ENCODE measurements around the gene CIT. TPM values are rescaled to one million over a fixed set of nuclear protein-coding genes. Genes with fewer than 3 reads are reported as not detected.

CIT gene
- total and polyA plus RNA-seq, 2 experiments from 2014 or later, result 1.4 to 30.3 TPM

DNA sequence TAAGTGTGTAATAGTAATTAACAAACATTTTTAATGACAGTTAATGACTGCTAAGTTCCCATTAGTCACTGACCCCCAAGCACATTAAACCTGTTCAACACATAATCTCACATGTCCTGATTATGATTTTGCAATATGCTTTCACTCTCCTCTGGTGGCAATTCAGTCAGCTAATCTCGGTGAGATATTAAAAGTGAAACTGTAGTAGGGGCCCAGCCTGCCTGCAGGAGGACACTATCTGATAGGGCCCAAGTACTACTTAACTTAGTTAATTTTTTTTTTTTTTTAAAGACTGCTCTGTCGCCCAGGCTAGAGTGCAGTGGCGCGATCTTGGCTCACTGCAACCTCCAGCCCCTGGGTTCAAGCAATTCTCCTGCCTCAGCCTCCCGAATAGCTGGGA, 48.8 kb downstream of the CIT start:
- no peaks in the 10 kb centered on the region for H3K9me3 ChIP-seq (ENCODE audit: low read depth)
- H3K27ac ChIP-seq, result no peak overlapping the region
- H3K4me3 ChIP-seq, result no peak overlapping the region
- TF ChIP-seq CTCF (IDR thresholded peaks at IDR 0.05; ENCODE audit: low read depth, low read length), result no peak
- H3K36me3 ChIP-seq, result no peaks in the 10 kb centered on the region
- H3K27me3 ChIP-seq, result no peaks in the 10 kb centered on the region
- no peak for DNase-seq (ENCODE audit: low read depth in 1 of 2, low spot score in 1 of 2)
- H3K4me1 ChIP-seq (ENCODE audit: low read depth), result no peaks in the 10 kb centered on the region

DNA sequence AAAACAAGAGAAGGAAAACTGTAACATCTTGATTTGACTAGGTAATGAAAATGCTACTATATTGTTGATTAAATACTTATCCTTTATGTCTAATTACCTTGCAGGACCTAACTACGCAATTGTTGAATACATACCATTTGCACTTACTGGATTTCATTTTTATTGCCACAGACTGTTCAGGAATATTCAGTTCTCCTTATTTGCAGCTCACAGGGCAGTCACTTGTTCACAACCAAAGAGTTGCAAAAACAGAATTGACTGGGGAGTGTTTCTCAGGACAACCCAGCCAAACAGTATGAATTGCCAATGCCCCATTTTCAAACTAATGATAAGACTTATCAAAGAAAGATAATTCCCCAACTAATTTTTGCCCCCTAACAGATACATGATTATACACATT, 49.4 kb downstream of the CIT start:
- no peaks in the 10 kb centered on the region for H3K27me3 ChIP-seq

GRCh38 chr12:119826661-119827445, 50.3 kb downstream of the CIT start:
- DNase-seq (ENCODE audit: low read depth in 1 of 2, low spot score in 1 of 2), result no peak
- no peak overlapping the region for H3K4me3 ChIP-seq
- no peaks in the 10 kb centered on the region for H3K9me3 ChIP-seq (ENCODE audit: low read depth)
- no peaks in the 10 kb centered on the region for H3K36me3 ChIP-seq
- TF ChIP-seq CTCF (IDR thresholded peaks at IDR 0.05; ENCODE audit: low read depth, low read length), result no peak
- no peaks in the 10 kb centered on the region for H3K4me1 ChIP-seq (ENCODE audit: low read depth)
- no peaks in the 10 kb centered on the region for H3K27me3 ChIP-seq
- H3K27ac ChIP-seq, result no peak overlapping the region

More for the DNA sequence above, 49.4 kb downstream of the CIT start:
- TF ChIP-seq CTCF (IDR thresholded peaks at IDR 0.05; ENCODE audit: low read depth, low read length), result no peak
- H3K4me1 ChIP-seq (ENCODE audit: low read depth), result no peaks in the 10 kb centered on the region
- H3K4me3 ChIP-seq, result no peak overlapping the region
- H3K9me3 ChIP-seq (ENCODE audit: low read depth), result no peaks in the 10 kb centered on the region
- no peaks in the 10 kb centered on the region for H3K36me3 ChIP-seq
- no peak for DNase-seq (ENCODE audit: low read depth in 1 of 2, low spot score in 1 of 2)
- H3K27ac ChIP-seq, result no peak overlapping the region

DNA sequence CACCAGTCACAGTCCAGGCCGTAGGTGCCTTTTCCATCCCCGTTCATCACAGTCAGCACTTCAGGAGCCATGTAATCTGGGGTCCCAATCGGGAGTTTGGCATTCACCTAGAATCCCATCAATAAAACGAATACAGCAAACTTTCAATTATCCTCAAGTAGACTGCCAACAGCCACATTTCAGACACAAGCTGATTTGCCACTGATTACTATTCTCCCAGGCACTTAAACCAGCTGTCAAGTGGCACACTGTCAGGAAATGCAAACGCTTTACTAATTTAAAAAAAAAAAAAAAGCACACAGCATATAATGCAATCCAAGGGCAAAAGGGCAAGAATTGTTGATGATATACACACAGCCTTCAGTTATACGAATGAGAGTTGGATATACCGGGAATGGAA, 51.9 kb downstream of the CIT start:
- no peak for DNase-seq (ENCODE audit: low read depth in 1 of 2, low spot score in 1 of 2)
- TF ChIP-seq CTCF (IDR thresholded peaks at IDR 0.05; ENCODE audit: low read depth, low read length), result no peak
- Histone ChIP-seq H3K27me3 (no peaks in the 10 kb centered on the region), H3K27ac (no peak overlapping the region), H3K36me3 (no peaks in the 10 kb centered on the region), H3K9me3 (ENCODE audit: low read depth) (no peaks in the 10 kb centered on the region), H3K4me1 (ENCODE audit: low read depth) (no peaks in the 10 kb centered on the region), H3K4me3 (no peak overlapping the region)

DNA sequence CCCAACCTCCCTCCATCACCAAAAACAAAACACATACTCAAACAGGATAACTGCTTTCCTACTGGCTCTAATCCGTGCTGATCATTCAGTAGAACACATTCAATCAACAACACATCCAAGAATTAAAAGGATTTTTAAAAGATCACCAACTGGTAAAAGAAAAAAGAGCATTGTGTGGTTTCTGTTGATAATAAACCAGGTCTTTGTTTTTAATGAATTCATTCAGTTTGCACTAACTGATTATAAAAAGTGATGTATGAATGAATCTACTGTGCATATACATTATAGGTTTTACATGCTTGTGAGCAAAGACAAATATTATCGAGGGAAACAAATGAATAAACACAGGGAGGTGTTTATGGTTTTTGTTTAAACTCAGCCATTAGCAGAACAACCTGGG, 55.1 kb downstream of the CIT start:
- no peak for DNase-seq (ENCODE audit: low read depth in 1 of 2, low spot score in 1 of 2)
- Histone ChIP-seq H3K9me3 (ENCODE audit: low read depth) (no peaks in the 10 kb centered on the region), H3K36me3 (no peaks in the 10 kb centered on the region), H3K4me3 (no peak overlapping the region), H3K27ac (no peak overlapping the region), H3K27me3 (no peaks in the 10 kb centered on the region), H3K4me1 (ENCODE audit: low read depth) (no peaks in the 10 kb centered on the region)
- no peak for TF ChIP-seq CTCF (IDR thresholded peaks at IDR 0.05; ENCODE audit: low read depth, low read length)

Data from cardiac muscle cell (in vitro differentiated cells and primary cell).